MM.1S (cell line): ENCODE data around the gene SLX4IP.

Experiments
- EZH2 ChIP-seq: fragments of 300-600 bp; sonication (generic); optimal IDR thresholded peaks from 2 replicates; pipeline ENCODE3; 2017; ENCODE audit warnings: low read depth, mild to moderate bottlenecking, antibody characterized with exemption, low read length, mixed read lengths
- EZH2phosphoT487 ChIP-seq: fragments of 300-600 bp; sonication (generic); IDR thresholded peaks from 2 replicates; pipeline ENCODE4 v1.6.1; 2018; ENCODE audit warnings: antibody characterized with exemption, low read length
- TF ChIP-seq, protein P1 (sequence below): fragments of 300-600 bp; sonication (generic); IDR thresholded peaks from 2 replicates; pipeline ENCODE4 v1.5.1; 2016; ENCODE audit warnings: antibody characterized with exemption, low read length, mixed read lengths

DNA sequence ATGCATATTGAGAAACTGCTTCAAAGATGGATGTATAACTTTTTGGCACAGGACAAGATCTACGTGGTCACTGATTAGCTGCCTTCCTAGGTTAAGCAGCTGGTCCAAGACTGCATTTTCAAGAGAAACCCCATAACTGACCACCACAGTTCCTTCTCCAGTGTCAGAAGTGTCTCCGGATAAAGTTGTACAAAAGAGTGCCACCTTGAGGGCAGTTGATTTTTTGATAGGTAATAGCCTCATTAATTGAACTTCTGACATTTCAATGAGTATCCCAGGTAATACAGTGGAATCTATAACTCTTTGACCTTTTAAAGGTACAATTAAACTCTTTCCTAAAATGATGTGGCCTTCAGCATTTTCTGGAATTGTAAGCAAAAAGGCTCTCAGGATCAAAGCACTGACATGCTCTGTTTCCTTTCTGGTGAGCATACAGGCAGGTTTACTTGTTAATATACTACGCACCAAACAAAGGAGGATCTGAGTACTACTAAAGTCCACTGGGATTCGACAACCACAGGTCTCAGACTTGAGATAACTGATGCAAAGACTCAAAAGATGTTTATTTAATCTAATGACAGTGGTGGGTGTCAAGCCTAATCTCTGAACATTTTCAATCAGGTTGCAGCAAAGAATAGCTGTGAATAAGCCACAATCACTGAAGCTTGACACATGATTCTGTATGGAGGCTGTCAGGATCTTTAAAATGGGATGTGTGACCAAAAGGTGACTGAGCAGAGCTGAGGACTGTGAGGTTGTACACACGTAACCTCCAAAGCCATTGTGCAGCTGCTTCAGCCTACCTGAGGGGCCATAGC, 22.3 kb upstream of the SLX4IP start:
- TF ChIP-seq, protein P1, sequence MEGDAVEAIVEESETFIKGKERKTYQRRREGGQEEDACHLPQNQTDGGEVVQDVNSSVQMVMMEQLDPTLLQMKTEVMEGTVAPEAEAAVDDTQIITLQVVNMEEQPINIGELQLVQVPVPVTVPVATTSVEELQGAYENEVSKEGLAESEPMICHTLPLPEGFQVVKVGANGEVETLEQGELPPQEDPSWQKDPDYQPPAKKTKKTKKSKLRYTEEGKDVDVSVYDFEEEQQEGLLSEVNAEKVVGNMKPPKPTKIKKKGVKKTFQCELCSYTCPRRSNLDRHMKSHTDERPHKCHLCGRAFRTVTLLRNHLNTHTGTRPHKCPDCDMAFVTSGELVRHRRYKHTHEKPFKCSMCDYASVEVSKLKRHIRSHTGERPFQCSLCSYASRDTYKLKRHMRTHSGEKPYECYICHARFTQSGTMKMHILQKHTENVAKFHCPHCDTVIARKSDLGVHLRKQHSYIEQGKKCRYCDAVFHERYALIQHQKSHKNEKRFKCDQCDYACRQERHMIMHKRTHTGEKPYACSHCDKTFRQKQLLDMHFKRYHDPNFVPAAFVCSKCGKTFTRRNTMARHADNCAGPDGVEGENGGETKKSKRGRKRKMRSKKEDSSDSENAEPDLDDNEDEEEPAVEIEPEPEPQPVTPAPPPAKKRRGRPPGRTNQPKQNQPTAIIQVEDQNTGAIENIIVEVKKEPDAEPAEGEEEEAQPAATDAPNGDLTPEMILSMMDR: no peak
- TF ChIP-seq EZH2: no peak
- TF ChIP-seq EZH2phosphoT487: no peak
